IPS-NIHi7 (cell line): ENCODE data around the gene PTBP3.
A peak's percentile ranks its signal among the peaks of the same experiment; 100 is the strongest.

Source experiments
- DNase-seq: peaks from one replicate; pipeline ENCODE4 v3.0.0; 2012; ENCODE audit warnings: mixed read lengths; ENCODE audit errors: extremely low spot score

Gene PTBP3

DNA sequence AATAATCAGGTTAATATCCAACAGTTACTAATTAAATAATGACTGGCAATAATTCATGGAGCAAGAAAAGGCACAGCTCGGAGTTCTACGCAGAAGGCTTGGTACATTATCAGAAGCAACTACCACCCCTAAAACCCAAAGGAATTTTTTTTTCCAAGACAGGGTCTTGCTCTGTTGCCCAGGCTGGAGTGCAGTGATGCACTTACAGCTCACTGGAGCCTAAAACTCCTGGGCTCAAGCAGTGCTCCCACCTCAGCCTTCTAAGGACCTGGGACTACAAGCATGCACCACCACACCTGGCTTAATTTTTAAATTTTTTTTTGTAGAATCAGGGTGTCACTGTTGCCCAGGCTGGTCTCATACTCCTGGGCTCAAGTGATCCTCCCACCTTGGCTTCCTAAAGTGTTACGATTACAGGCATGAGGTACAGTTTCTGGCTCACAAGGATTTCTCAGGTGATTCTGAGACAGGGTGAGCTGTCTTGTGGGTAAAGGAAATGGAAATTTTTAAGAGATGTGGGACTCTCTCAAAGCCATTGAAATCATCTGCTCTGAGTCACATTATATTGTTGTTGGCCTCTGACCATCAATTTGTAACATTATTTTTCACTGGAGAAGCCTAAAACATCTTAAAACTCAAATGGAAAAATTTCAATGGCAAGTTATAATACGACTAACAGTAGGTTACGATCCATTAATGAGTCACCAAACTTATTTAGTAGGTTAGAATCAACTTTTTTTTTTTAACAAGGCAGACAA is 26.8 kb upstream of the PTBP3 start:
- DNase-seq, result no peak

- DNase-seq, result no peak
These were observed 22.0 kb upstream of the PTBP3 start for GRCh38 chr9:112355427-112355897.

GRCh38 chr9:112354081-112354743 is 20.8 kb upstream of the PTBP3 start:
- DNase-seq, result no peak

DNA sequence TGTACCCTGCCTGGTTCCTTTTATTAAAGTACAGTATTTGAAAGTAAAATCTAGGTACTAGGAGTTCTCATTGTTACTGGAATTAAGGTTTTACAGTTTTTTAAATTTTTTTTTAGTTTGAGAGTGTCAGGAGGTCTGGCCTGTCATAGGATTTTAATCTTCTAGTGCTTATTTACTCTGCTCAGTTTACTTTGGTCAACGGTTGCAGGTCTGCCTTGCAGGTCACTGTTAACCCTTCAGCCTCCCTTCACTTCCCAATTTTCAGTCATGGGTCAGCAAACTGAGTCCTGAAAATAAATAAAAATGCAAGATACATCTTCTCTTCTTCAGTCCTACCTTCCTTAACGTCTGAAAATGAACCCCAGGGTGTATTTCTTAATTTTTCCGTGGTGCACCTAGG is 18.8 kb upstream of the PTBP3 start:
- DNase-seq, result no peak

DNA sequence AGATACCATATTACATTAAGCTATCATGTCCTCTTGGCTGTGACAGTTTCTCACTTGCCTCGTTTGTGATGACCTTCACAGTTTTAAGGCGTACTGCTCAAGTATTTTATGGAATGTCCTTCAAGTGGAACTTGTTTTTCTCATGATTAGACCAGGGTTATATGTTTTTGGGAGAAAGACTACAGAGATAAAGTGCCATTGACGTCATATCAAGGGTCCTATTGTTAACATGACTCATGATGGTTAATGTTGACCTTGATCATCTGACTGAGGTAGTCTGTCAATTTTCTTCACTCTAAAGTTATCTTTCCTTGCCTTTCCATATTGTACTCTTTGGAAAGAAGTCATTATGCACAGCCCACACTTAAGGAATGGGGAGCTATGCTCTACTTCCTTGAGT is 17.8 kb upstream of the PTBP3 start:
- no peak for DNase-seq

GRCh38 chr9:112349008-112349333 is 15.6 kb upstream of the PTBP3 start:
- DNase-seq, result no peak

GRCh38 chr9:112348257-112349007 is 15.0 kb upstream of the PTBP3 start:
- DNase-seq, result peak; percentile 24

- DNase-seq, result peak; percentile 13
These were observed 8.3 kb upstream of the PTBP3 start for GRCh38 chr9:112341730-112342129.

- no peak for DNase-seq
These were observed 6.5 kb upstream of the PTBP3 start for GRCh38 chr9:112339886-112340285.

GRCh38 chr9:112338561-112338960 is 5.1 kb upstream of the PTBP3 start:
- DNase-seq, result no peak

- DNase-seq, result no peak
These were observed 4.1 kb upstream of the PTBP3 start for GRCh38 chr9:112337547-112337946.

GRCh38 chr9:112334432-112334841 is 1.0 kb upstream of the PTBP3 start:
- DNase-seq, result no peak

GRCh38 chr9:112333639-112334431 is 416 bp upstream of the PTBP3 start:
- DNase-seq, result peak; percentile 96

GRCh38 chr9:112332674-112332976 is 794 bp downstream of the PTBP3 start:
- DNase-seq, result peak; percentile 60

- no peak for DNase-seq
These were observed 1.2 kb downstream of the PTBP3 start for GRCh38 chr9:112332214-112332613.

DNA sequence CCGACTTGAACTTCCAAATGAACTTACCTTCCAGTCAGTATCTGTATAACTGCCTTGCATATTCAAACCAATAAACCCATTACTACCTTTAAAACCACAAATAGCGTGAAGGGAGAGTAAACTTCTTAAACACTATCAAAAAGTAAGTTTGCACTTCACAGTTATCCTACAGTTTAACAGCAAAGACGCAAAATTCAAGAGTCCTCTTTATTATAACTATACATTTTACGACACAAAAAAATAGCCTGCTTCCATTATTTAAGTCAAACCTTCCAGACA is 1.8 kb downstream of the PTBP3 start:
- DNase-seq, result no peak

DNA sequence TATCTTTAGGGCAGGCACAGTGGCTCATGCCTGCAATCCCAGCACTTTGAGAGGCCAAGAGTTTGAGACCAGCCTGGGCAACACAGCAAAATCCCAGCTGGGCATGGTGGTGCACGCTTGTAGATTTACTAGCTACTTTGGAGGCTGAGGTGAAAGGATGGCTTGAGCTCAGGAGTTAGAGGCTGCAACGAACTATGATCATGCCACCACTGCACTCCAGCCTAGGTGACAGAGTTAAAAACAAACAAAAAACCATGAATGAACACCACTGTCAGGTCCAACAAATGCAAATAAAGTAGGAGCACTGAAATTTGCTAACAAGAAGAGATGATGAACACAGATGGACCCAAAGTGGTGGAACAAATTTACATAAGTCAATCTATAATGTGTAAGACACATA is 4.9 kb downstream of the PTBP3 start:
- DNase-seq, result no peak

DNA sequence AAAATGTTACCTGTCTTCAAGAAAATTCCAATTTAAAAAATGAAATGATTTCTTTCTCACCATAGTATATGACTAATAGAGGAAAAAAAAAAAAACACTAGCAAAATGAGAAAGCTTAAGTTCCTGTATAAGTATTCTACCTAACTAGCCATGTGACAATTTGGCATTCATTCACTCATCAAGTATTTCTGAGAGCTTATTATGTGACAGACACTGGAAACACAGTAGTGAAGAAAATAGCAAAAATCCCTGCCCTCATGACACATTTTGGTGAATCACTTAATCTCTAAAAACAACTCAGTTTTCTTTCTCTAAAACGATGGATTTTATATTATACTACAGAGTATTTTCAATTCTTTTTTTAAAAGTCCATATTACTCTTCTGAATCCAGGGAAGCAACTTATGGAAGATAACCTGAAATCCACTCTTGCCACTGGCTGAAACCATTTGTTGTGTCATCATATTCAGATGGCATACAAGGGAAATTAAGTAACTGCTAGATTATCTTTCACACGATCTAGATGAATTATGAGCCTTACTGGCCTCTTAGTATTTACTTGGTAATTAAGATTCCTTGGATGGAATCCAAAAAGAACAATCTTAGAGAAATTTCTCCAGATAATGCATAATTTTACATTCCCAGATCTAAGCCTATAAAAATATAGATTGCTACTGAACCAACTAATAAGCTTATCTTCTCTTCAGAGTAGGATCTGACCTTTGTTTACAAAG is 5.5 kb downstream of the PTBP3 start:
- no peak for DNase-seq

DNA sequence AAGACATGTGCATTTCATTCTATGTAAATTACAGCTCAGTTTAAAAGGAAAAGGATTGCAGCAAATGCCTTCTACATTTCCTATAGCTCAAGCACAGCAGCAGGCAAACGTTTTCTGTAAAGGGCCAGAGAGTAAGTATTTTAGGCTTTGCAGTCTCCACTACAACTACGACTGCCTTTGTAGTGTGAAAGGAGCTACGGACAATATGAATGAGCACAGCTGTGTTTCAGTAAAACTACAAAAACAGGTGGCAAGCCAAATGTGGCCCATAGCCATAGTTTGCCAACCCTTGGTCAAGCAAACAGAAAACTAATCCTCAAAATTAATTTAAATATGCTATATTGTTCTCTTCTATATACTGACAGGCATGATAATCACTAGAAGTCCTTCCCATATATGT is 7.2 kb downstream of the PTBP3 start:
- DNase-seq, result no peak

- no peak for DNase-seq
These were observed 7.8 kb downstream of the PTBP3 start for GRCh38 chr9:112325600-112325999.

- DNase-seq, result no peak
These were observed 8.3 kb downstream of the PTBP3 start for GRCh38 chr9:112325127-112325526.

GRCh38 chr9:112323378-112323854 is 10.0 kb downstream of the PTBP3 start:
- DNase-seq, result no peak
